Memory B cell (primary cell): ENCODE data around the gene FREM2.

Experiments
- ATAC-seq: fragments of 150-1000 bp; cut with Tn5 transposase; 2 replicates; pipeline ENCODE4 v1.10.0; 2021; ENCODE audit warnings: low read depth, mild to moderate bottlenecking, moderate library complexity
- DNase-seq, 2 donors: peaks; one replicate each; pipeline ENCODE4 v3.0.0; 2022; ENCODE audit warnings: low spot score in 2 of 2
- H3K27ac Mint-ChIP-seq: one replicate; pipeline ENCODE4 v1.8.0; 2022; ENCODE audit warnings: mild to moderate bottlenecking, moderate library complexity, mixed read lengths
- H3K27me3 Mint-ChIP-seq: one replicate; pipeline ENCODE4 v1.8.0; 2022; ENCODE audit warnings: mixed read lengths
- H3K36me3 Mint-ChIP-seq: one replicate; pipeline ENCODE4 v1.8.0; 2022; ENCODE audit warnings: mild to moderate bottlenecking, mixed read lengths
- H3K4me1 Mint-ChIP-seq: one replicate; pipeline ENCODE4 v1.8.0; 2022; ENCODE audit warnings: mixed read lengths
- H3K4me3 Mint-ChIP-seq: one replicate; pipeline ENCODE4 v1.8.0; 2022; ENCODE audit warnings: mild to moderate bottlenecking, moderate library complexity, mixed read lengths
- H3K9me3 Mint-ChIP-seq: one replicate; pipeline ENCODE4 v1.8.0; 2022; ENCODE audit warnings: mixed read lengths

FREM2 gene

GRCh38 chr13:38796890-38797289, 110.0 kb downstream of the FREM2 start:
- H3K36me3 Mint-ChIP-seq, result no peaks in the 10 kb centered on the region
- H3K9me3 Mint-ChIP-seq, result no peaks in the 10 kb centered on the region
- no peak overlapping the region for H3K4me3 Mint-ChIP-seq
- DNase-seq, result no peak
- H3K4me1 Mint-ChIP-seq, result no peaks in the 10 kb centered on the region
- no peak overlapping the region for H3K27ac Mint-ChIP-seq
- ATAC-seq, result no peak
- H3K27me3 Mint-ChIP-seq, result no peaks in the 10 kb centered on the region

GRCh38 chr13:38803531-38803930, 116.7 kb downstream of the FREM2 start:
- no peaks in the 10 kb centered on the region for H3K4me1 Mint-ChIP-seq
- H3K27ac Mint-ChIP-seq, result no peak overlapping the region
- peaks cover 2% of the 10 kb centered on the region for H3K9me3 Mint-ChIP-seq
- ATAC-seq, result no peak
- H3K36me3 Mint-ChIP-seq, result no peaks in the 10 kb centered on the region
- no peak overlapping the region for H3K4me3 Mint-ChIP-seq
- DNase-seq, result no peak
- no peaks in the 10 kb centered on the region for H3K27me3 Mint-ChIP-seq

GRCh38 chr13:38804061-38804460, 117.2 kb downstream of the FREM2 start:
- Mint-ChIP-seq H3K9me3 (peaks cover 2% of the 10 kb centered on the region), H3K27me3 (no peaks in the 10 kb centered on the region), H3K4me1 (no peaks in the 10 kb centered on the region), H3K36me3 (no peaks in the 10 kb centered on the region), H3K4me3 (no peak overlapping the region), H3K27ac (no peak overlapping the region)
- no peak for ATAC-seq
- DNase-seq, result no peak

GRCh38 chr13:38804536-38804935, 117.7 kb downstream of the FREM2 start:
- Mint-ChIP-seq H3K9me3 (peaks cover 2% of the 10 kb centered on the region), H3K36me3 (no peaks in the 10 kb centered on the region), H3K4me3 (no peak overlapping the region), H3K4me1 (no peaks in the 10 kb centered on the region), H3K27ac (no peak overlapping the region), H3K27me3 (no peaks in the 10 kb centered on the region)
- ATAC-seq (no peak), DNase-seq (no peak)

GRCh38 chr13:38814331-38814730, 127.5 kb downstream of the FREM2 start:
- Mint-ChIP-seq H3K9me3 (peaks cover 9% of the 10 kb centered on the region), H3K27me3 (no peaks in the 10 kb centered on the region), H3K4me1 (no peaks in the 10 kb centered on the region), H3K4me3 (no peak overlapping the region), H3K27ac (no peak overlapping the region), H3K36me3 (no peaks in the 10 kb centered on the region)
- no peak for ATAC-seq
- DNase-seq, result no peak

GRCh38 chr13:38819053-38819452, 132.2 kb downstream of the FREM2 start:
- Mint-ChIP-seq H3K27me3 (no peaks in the 10 kb centered on the region), H3K9me3 (no peaks in the 10 kb centered on the region), H3K4me1 (no peaks in the 10 kb centered on the region), H3K27ac (no peak overlapping the region), H3K4me3 (no peak overlapping the region), H3K36me3 (no peaks in the 10 kb centered on the region)
- ATAC-seq (no peak), DNase-seq (no peak)

GRCh38 chr13:38819596-38819995, 132.7 kb downstream of the FREM2 start:
- H3K4me3 Mint-ChIP-seq, result no peak overlapping the region
- ATAC-seq (no peak), DNase-seq (no peak)
- no peaks in the 10 kb centered on the region for H3K4me1 Mint-ChIP-seq
- H3K36me3 Mint-ChIP-seq, result no peaks in the 10 kb centered on the region
- H3K27ac Mint-ChIP-seq, result no peak overlapping the region
- H3K27me3 Mint-ChIP-seq, result no peaks in the 10 kb centered on the region
- H3K9me3 Mint-ChIP-seq, result no peaks in the 10 kb centered on the region

GRCh38 chr13:38821770-38822551, 135.1 kb downstream of the FREM2 start:
- Mint-ChIP-seq H3K36me3 (no peaks in the 10 kb centered on the region), H3K27me3 (no peaks in the 10 kb centered on the region), H3K9me3 (no peaks in the 10 kb centered on the region), H3K4me1 (no peaks in the 10 kb centered on the region), H3K4me3 (no peak overlapping the region), H3K27ac (no peak overlapping the region)
- no peak for ATAC-seq
- no peak for DNase-seq

- no peaks in the 10 kb centered on the region for H3K4me1 Mint-ChIP-seq
- no peak for ATAC-seq
Observed at GRCh38 chr13:38824342-38824741, 137.5 kb downstream of the FREM2 start.

GRCh38 chr13:38826182-38826813, 139.4 kb downstream of the FREM2 start:
- Mint-ChIP-seq H3K27me3 (no peaks in the 10 kb centered on the region), H3K36me3 (no peaks in the 10 kb centered on the region), H3K27ac (no peak overlapping the region), H3K4me1 (no peaks in the 10 kb centered on the region), H3K9me3 (no peaks in the 10 kb centered on the region), H3K4me3 (no peak overlapping the region)
- ATAC-seq (no peak), DNase-seq (no peak)

More at GRCh38 chr13:38824342-38824741, 137.5 kb downstream of the FREM2 start:
- H3K36me3 Mint-ChIP-seq, result no peaks in the 10 kb centered on the region
- no peak overlapping the region for H3K4me3 Mint-ChIP-seq
- no peak for DNase-seq
- no peaks in the 10 kb centered on the region for H3K9me3 Mint-ChIP-seq
- H3K27ac Mint-ChIP-seq, result no peak overlapping the region
- H3K27me3 Mint-ChIP-seq, result no peaks in the 10 kb centered on the region

GRCh38 chr13:38830442-38831045, 143.7 kb downstream of the FREM2 start:
- ATAC-seq (no peak), DNase-seq (no peak)
- Mint-ChIP-seq H3K27me3 (no peaks in the 10 kb centered on the region), H3K36me3 (no peaks in the 10 kb centered on the region), H3K4me3 (no peak overlapping the region), H3K4me1 (no peaks in the 10 kb centered on the region), H3K27ac (no peak overlapping the region), H3K9me3 (peaks cover 2% of the 10 kb centered on the region)

- Mint-ChIP-seq H3K9me3 (no peaks in the 10 kb centered on the region), H3K27ac (no peak overlapping the region), H3K27me3 (peaks cover 3% of the 10 kb centered on the region), H3K4me1 (no peaks in the 10 kb centered on the region), H3K36me3 (no peaks in the 10 kb centered on the region), H3K4me3 (no peak overlapping the region)
- DNase-seq (no peak), ATAC-seq (no peak)
Observed at GRCh38 chr13:38844581-38844980, 157.7 kb downstream of the FREM2 start.

GRCh38 chr13:38848360-38848759, 161.5 kb downstream of the FREM2 start:
- Mint-ChIP-seq H3K27ac (no peak overlapping the region), H3K4me3 (no peak overlapping the region), H3K36me3 (no peaks in the 10 kb centered on the region), H3K27me3 (peaks cover 2% of the 10 kb centered on the region), H3K4me1 (no peaks in the 10 kb centered on the region), H3K9me3 (no peaks in the 10 kb centered on the region)
- DNase-seq, result no peak
- ATAC-seq, result no peak

- no peak overlapping the region for H3K27ac Mint-ChIP-seq
- H3K4me1 Mint-ChIP-seq, result no peaks in the 10 kb centered on the region
- no peak overlapping the region for H3K4me3 Mint-ChIP-seq
- H3K9me3 Mint-ChIP-seq, result no peaks in the 10 kb centered on the region
- no peaks in the 10 kb centered on the region for H3K36me3 Mint-ChIP-seq
- H3K27me3 Mint-ChIP-seq, result peaks cover 2% of the 10 kb centered on the region
- DNase-seq (no peak), ATAC-seq (no peak)
Observed at GRCh38 chr13:38849315-38849714, 162.4 kb downstream of the FREM2 start.
